Vagina (tissue), 2 donors: ENCODE measurements around the gene TGFBRAP1.

Experiments
- CTCF ChIP-seq, 3 experiments: fragments of 450-650 bp in 2 of 3; fragments of 200-600 bp in 1 of 3; sonication (generic) in 1 of 3; IDR thresholded peaks; one replicate each; pipeline ENCODE4 v1.5.1; 2017 to 2019; ENCODE audit warnings: antibody characterized with exemption in 3 of 3, mild to moderate bottlenecking in 2 of 3, moderate library complexity in 2 of 3
- POLR2AphosphoS5 ChIP-seq, 2 donors: sonication (generic); formaldehyde crosslinking; IDR thresholded peaks; one replicate each; pipeline ENCODE4 v1.9.0; 2017; ENCODE audit warnings: antibody characterized with exemption in 2 of 2, mild to moderate bottlenecking in 2 of 2, low read depth in 1 of 2; ENCODE audit not compliant: insufficient read depth in 1 of 2

- TF ChIP-seq CTCF (IDR thresholded peaks at IDR 0.05) (no peak), POLR2AphosphoS5 (IDR thresholded peaks at IDR 0.05; ENCODE audit: insufficient read depth in 1 of 2, low read depth in 1 of 2) (no peak)
These were observed at the start of gene TGFBRAP1 for GRCh38 chr2:105329561-105330495.
